ENCODE measurements around the gene BFAR. TPM values are rescaled to one million over a fixed set of nuclear protein-coding genes. Genes with fewer than 3 reads are reported as not detected.
"Not testable (repeated sequence)": the region's sequence is repeated elsewhere in the genome, so short reads cannot be mapped to it uniquely, and the experiment has no call there.

BFAR gene
- total RNA-seq, 1 donor from 2014 or later, result 78.2 TPM

DNA sequence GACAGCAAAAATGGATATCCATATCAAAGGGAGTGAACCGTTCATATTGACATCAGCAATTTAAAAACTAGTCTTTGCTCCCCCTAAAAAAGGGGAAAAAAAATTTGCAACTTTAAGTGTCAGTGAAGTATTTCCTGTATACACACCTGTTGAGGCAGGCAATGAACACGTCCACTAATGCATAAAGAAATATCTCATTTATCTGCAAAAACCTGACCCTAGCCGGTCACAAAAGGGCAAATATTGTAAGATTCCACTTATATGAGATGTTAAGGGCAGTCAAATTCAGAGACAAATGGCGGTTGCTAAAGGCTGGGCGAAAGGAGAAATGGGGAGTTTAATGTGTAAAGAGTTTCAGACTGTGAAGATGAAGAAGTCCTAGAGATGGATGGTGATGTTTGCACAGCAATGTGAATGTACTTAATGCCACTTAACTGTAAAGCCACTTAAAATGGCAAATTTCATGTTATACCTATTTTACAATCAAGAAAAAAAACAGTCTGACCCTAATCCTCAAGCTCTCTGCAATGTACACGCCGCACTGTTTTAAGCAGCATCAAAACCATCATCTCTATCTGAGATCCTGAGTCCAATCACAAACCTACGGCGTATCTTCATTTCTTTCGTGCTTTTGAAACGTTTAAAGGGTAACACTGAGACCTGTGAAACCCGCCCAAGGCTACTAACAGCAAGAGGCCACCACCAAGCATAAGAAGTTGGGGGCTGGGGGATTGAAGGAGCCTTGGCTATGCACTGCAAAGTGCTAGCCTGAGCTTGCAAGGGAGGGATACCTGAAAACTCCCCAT lies 3.7 kb upstream of the BFAR start:
- Mint-ChIP-seq H3K9me3 (ENCODE audit: unreplicated experiment) (no peaks in the 10 kb centered on the region), H3K27ac (ENCODE audit: unreplicated experiment) (peak overlapping the region; percentile 97), H3K36me3 (ENCODE audit: unreplicated experiment) (peaks cover 19% of the 10 kb centered on the region), H3K27me3 (ENCODE audit: unreplicated experiment) (no peaks in the 10 kb centered on the region), H3K4me3 (ENCODE audit: unreplicated experiment) (peak overlapping the region; percentile 83), H3K4me1 (ENCODE audit: unreplicated experiment) (peaks cover 23% of the 10 kb centered on the region)
- DNase-seq (ENCODE audit: extremely low spot score, unreplicated experiment), result no peak
- TF ChIP-seq, protein P1, sequence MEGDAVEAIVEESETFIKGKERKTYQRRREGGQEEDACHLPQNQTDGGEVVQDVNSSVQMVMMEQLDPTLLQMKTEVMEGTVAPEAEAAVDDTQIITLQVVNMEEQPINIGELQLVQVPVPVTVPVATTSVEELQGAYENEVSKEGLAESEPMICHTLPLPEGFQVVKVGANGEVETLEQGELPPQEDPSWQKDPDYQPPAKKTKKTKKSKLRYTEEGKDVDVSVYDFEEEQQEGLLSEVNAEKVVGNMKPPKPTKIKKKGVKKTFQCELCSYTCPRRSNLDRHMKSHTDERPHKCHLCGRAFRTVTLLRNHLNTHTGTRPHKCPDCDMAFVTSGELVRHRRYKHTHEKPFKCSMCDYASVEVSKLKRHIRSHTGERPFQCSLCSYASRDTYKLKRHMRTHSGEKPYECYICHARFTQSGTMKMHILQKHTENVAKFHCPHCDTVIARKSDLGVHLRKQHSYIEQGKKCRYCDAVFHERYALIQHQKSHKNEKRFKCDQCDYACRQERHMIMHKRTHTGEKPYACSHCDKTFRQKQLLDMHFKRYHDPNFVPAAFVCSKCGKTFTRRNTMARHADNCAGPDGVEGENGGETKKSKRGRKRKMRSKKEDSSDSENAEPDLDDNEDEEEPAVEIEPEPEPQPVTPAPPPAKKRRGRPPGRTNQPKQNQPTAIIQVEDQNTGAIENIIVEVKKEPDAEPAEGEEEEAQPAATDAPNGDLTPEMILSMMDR (IDR thresholded peaks at IDR 0.05), result no peak

DNA sequence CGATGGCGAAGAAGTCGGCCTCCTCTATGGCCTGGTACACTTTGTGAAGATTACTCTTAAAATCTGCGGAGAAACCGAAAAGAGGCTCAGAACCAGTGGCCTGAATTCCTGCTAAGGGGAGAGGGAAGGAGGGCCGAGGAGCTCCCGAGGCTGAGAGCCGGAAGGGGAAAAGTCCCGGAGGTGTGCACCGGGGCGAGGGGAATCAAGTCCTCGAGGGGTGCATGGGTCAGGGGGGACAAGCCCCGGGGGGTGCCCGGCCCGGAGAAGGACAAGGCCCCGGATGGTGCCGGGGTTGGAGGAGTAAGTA lies 3.2 kb upstream of the BFAR start:
- TF ChIP-seq, protein P1 (IDR thresholded peaks at IDR 0.05), result no peak
- DNase-seq (ENCODE audit: extremely low spot score, unreplicated experiment), result no peak
- Mint-ChIP-seq H3K4me1 (ENCODE audit: unreplicated experiment) (peaks cover 29% of the 10 kb centered on the region), H3K27ac (ENCODE audit: unreplicated experiment) (peak overlapping the region; percentile 97), H3K36me3 (ENCODE audit: unreplicated experiment) (peaks cover 17% of the 10 kb centered on the region), H3K4me3 (ENCODE audit: unreplicated experiment) (peak overlapping the region; percentile 83), H3K9me3 (ENCODE audit: unreplicated experiment) (no peaks in the 10 kb centered on the region), H3K27me3 (ENCODE audit: unreplicated experiment) (no peaks in the 10 kb centered on the region)

DNA sequence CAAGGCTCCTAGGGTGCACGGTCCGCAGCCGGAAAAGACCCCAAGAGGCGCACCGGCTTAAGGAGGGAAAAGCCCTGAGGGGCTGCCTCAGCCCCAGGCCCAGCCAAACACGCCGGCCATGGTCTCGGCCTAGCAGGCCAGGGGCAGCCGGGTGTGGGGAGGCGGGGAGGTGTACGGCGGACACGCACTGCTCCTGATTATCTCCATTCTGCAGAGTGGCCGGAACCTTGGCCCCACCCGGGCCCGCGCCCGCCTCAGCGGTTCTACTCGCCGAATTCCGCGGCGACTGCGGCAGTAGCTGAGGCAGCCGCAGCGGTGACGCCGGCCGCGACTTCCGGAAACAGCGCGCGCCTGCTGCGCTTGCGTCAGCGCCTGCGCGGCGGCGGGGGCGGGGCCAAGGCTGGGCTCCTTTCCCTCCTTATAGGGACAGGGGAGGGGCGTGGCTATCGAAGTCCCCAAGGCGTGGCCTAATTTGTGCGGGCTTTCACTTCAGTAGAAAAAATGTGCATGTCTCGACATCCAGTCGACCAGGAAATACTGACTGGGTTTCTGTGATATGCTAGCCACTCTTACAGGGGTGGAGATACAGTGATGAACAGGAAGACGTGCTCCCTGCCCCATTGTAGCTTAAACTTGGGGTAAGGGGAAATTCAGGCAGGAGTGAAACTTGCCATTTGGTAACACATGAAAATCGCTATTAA lies 2.7 kb upstream of the BFAR start, which contains the start of gene PARN:
Gene PARN, minus strand, starts transcription at position 342 of the 701 bp plus-strand sequence. Its CDS starts 135 bp downstream, at position 207.
- no peaks in the 10 kb centered on the region for H3K27me3 Mint-ChIP-seq (ENCODE audit: unreplicated experiment)
- H3K27ac Mint-ChIP-seq (ENCODE audit: unreplicated experiment), result peak within 1 kb of the TSS; percentile 97
- H3K4me3 Mint-ChIP-seq (ENCODE audit: unreplicated experiment), result peak within 1 kb of the TSS; percentile 83
- peaks cover 33% of the 10 kb centered on the region for H3K4me1 Mint-ChIP-seq (ENCODE audit: unreplicated experiment)
- no peaks in the 10 kb centered on the region for H3K9me3 Mint-ChIP-seq (ENCODE audit: unreplicated experiment)
- H3K36me3 Mint-ChIP-seq (ENCODE audit: unreplicated experiment), result peaks cover 16% of the 10 kb centered on the region
- DNase-seq (ENCODE audit: extremely low spot score, unreplicated experiment), result peak; percentile 99
- TF ChIP-seq, protein P1 (IDR thresholded peaks at IDR 0.05), result no peak

DNA sequence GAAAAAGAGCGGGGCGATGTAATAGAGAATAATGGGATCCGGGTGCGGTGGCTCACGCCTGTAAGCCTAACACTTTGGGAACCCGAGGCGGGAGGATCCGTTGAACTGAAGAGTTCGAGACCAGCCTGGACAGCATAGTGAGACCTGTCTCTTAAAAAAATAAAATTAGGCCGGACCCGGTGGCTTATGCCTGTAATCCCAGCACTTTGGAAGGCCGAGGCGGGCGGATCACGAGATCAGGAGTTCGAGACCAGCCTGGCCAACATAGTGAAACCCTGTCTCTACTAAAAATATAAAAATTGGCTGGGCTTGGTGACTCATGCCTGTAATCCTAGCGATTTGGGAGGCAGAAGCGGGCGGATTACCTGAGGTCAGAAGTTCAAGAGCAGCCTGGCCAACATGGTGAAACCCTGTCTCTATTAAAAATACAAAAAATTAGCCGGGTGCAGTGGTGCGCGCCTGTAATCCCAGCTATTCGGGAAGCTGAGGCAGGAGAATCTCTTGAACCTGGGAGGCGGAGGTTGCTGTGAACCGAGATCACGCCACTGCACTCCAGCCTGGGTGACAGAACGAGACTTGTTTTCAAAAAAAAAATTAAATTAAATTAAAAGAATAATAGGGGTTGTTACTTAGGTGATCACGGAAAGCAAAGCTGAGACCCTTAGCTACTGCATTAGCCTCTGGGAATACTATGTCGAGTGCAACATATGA lies 2.0 kb upstream of the BFAR start:
- DNase-seq (ENCODE audit: extremely low spot score, unreplicated experiment); H3K27me3 Mint-ChIP-seq (ENCODE audit: unreplicated experiment); H3K9me3 Mint-ChIP-seq (ENCODE audit: unreplicated experiment): not testable (repeated sequence)
- Mint-ChIP-seq H3K4me1 (ENCODE audit: unreplicated experiment) (peaks cover 37% of the 10 kb centered on the region), H3K36me3 (ENCODE audit: unreplicated experiment) (peaks cover 12% of the 10 kb centered on the region), H3K4me3 (ENCODE audit: unreplicated experiment) (peak overlapping the region; percentile 83), H3K27ac (ENCODE audit: unreplicated experiment) (peak overlapping the region; percentile 97)

DNA sequence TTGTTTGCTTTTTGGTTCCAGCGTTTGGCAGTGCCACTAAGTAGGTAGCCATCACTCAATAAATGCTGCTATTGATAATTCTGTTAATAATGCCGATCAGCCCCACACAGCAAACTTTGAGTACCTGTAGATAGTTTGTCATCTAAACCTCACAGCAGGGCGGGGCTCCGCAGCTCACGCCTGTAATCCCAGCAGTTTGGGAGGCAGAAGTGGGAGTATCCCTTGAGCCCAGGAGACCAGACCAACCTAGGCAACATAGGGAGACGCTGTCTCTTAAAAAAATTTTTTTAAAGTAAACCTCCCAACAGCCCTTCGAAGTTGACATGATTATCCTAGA lies 1.6 kb downstream of the BFAR start:
- Mint-ChIP-seq H3K9me3 (ENCODE audit: unreplicated experiment) (no peaks in the 10 kb centered on the region), H3K36me3 (ENCODE audit: unreplicated experiment) (peaks cover 4% of the 10 kb centered on the region), H3K4me3 (ENCODE audit: unreplicated experiment) (peak overlapping the region; percentile 100), H3K27me3 (ENCODE audit: unreplicated experiment) (no peaks in the 10 kb centered on the region), H3K27ac (ENCODE audit: unreplicated experiment) (peak overlapping the region; percentile 98), H3K4me1 (ENCODE audit: unreplicated experiment) (peaks cover 43% of the 10 kb centered on the region)
- TF ChIP-seq, protein P1 (IDR thresholded peaks at IDR 0.05), result no peak
- no peak for DNase-seq (ENCODE audit: extremely low spot score, unreplicated experiment)

Measured in osteocyte (in vitro differentiated cells).